HL-60 (cell line): ENCODE measurements around the gene SSBP4.

Experiments used
- DNase-seq, 2 experiments: peaks; one replicate each; pipeline ENCODE4 v3.0.0-alpha.2; 2010 to 2020; ENCODE audit warnings: low read depth in 1 of 2, low spot score in 1 of 2
- H3K27ac ChIP-seq: fragments of 250-450 bp; sonication (Bioruptor Pico); replicated peaks from 2 replicates; pipeline ENCODE4 v1.5.1; 2020; ENCODE audit warnings: mild to moderate bottlenecking, moderate library complexity
- H3K27me3 ChIP-seq: fragments of 250-450 bp; sonication (Bioruptor Pico); 2 replicates; pipeline ENCODE4 v1.5.1; 2021; ENCODE audit warnings: mild to moderate bottlenecking, moderate library complexity; ENCODE audit not compliant: insufficient read depth, poor library complexity, severe bottlenecking
- H3K4me3 ChIP-seq: replicated peaks from 2 replicates; pipeline ENCODE4 v1.5.1; 2011; ENCODE audit warnings: mild to moderate bottlenecking, control low read depth, low read length; ENCODE audit not compliant: insufficient read depth
- CTCF ChIP-seq: IDR thresholded peaks from one replicate; pipeline ENCODE4 v1.5.1; 2011; ENCODE audit warnings: low read length, control low read depth, inconsistent platforms; ENCODE audit not compliant: insufficient read depth
- GABPA ChIP-seq: IDR thresholded peaks from 2 replicates; pipeline ENCODE4 v1.6.1; 2012; ENCODE audit warnings: low read depth
- POLR2AphosphoS5 ChIP-seq: IDR thresholded peaks from 2 replicates; pipeline ENCODE4 v1.6.1; 2012; ENCODE audit warnings: low read depth
- SPI1 ChIP-seq: IDR thresholded peaks from 2 replicates; pipeline ENCODE4 v1.6.1; 2012; ENCODE audit warnings: low read depth, mild to moderate bottlenecking, borderline replicate concordance
- TF ChIP-seq, protein P1 (sequence below): IDR thresholded peaks from 2 replicates; pipeline ENCODE4 v1.6.1; 2012; ENCODE audit warnings: low read depth; ENCODE audit not compliant: insufficient replicate concordance

Gene SSBP4

DNA sequence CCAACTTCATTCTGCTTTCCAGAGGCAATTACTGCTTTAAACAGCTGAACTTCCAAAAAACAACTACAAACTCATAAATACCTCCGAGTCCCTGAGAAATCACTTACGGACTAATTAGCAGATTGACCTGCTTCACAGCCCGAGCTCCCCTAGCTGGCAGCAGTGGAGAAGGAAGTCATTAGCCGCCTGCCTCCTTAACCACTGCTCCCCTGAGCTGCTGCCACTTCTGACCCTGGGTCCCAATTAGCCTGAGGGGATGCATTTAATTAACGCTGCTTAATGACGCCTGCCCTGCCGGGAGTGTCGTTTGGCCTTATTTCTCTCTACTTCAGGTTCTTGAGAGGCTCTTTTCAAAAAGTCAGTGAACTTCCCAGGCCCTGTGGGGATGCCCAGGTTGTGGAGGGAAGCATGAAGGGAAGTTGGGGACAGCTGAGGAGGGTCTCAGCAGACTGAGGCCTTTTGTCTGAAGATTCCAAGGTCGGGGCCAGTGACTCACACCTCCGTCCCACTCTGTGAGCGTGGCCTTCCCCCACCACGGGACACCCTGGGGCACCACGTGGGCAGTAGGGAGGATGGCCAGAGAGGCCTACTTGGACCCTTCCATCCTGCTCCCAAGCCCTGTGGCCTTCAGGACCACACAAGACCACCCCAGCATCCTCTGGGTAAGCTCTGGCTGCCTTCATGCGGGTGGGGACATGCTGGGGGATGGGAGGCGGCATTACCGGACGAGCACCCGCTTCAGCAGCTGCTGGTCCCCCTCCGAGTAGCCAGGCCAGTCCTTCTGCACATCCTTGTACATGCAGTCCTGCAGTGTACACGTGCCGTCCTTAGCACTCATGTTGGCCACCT is 38.5 kb downstream of the SSBP4 start:
- DNase-seq: no peak
- TF ChIP-seq SPI1: no peak
- no peak for TF ChIP-seq GABPA
- no peak for TF ChIP-seq POLR2AphosphoS5
- H3K4me3 ChIP-seq: no peak overlapping the region
- H3K27me3 ChIP-seq: no peaks in the 10 kb centered on the region
- H3K27ac ChIP-seq: no peak overlapping the region

DNA sequence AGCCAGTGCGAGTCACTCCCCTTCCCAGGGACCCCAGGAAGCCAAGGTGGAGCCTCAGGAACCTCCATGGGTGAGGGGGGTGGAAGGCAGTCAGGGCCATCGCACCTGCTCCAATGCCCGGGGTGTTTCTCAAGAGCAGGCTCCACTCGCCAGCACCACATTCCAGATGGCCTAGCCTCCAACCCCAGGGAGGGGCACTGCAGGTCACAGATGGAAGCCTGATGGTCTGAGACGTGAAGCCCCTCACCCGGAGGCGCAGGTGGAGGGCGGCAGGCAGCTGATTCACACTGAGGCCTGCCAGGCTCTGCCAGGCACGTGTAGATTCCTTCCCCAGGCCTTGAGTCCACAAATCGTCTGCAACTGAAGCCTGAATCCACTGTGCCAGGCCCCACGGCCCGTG is 41.7 kb downstream of the SSBP4 start:
- DNase-seq: no peak
- Histone ChIP-seq H3K27ac (no peak overlapping the region), H3K27me3 (no peaks in the 10 kb centered on the region), H3K4me3 (no peak overlapping the region)
- TF ChIP-seq GABPA: no peak
- no peak for TF ChIP-seq CTCF
- no peak for TF ChIP-seq SPI1
- TF ChIP-seq, protein P1, sequence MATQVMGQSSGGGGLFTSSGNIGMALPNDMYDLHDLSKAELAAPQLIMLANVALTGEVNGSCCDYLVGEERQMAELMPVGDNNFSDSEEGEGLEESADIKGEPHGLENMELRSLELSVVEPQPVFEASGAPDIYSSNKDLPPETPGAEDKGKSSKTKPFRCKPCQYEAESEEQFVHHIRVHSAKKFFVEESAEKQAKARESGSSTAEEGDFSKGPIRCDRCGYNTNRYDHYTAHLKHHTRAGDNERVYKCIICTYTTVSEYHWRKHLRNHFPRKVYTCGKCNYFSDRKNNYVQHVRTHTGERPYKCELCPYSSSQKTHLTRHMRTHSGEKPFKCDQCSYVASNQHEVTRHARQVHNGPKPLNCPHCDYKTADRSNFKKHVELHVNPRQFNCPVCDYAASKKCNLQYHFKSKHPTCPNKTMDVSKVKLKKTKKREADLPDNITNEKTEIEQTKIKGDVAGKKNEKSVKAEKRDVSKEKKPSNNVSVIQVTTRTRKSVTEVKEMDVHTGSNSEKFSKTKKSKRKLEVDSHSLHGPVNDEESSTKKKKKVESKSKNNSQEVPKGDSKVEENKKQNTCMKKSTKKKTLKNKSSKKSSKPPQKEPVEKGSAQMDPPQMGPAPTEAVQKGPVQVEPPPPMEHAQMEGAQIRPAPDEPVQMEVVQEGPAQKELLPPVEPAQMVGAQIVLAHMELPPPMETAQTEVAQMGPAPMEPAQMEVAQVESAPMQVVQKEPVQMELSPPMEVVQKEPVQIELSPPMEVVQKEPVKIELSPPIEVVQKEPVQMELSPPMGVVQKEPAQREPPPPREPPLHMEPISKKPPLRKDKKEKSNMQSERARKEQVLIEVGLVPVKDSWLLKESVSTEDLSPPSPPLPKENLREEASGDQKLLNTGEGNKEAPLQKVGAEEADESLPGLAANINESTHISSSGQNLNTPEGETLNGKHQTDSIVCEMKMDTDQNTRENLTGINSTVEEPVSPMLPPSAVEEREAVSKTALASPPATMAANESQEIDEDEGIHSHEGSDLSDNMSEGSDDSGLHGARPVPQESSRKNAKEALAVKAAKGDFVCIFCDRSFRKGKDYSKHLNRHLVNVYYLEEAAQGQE: no peak
- no peak for TF ChIP-seq POLR2AphosphoS5

- DNase-seq: no peak
- Histone ChIP-seq H3K4me3 (no peak overlapping the region), H3K27me3 (no peaks in the 10 kb centered on the region), H3K27ac (no peak overlapping the region)
- TF ChIP-seq SPI1 (no peak), CTCF (no peak), POLR2AphosphoS5 (no peak), GABPA (no peak)
- TF ChIP-seq, protein P1: no peak
Measured at GRCh38 chr19:18461471-18461870, 42.3 kb downstream of the SSBP4 start.

GRCh38 chr19:18464646-18465045 is 45.4 kb downstream of the SSBP4 start:
- Histone ChIP-seq H3K27ac (no peak overlapping the region), H3K27me3 (no peaks in the 10 kb centered on the region), H3K4me3 (no peak overlapping the region)
- no peak for DNase-seq
- TF ChIP-seq POLR2AphosphoS5 (no peak), GABPA (no peak), SPI1 (no peak), CTCF (no peak)
- TF ChIP-seq, protein P1: no peak
